Activated CD4-positive, alpha-beta T cell treated with anti-CD3 and anti-CD28 coated beads, Interleukin-2, amount 10 ng/mL, durations not matched to agents 24 days and 14 days (primary cell): Measurements from ENCODE around the gene SPINT1. TPM values are rescaled to one million over a fixed set of nuclear protein-coding genes. Genes with fewer than 3 reads are reported as not detected.
A peak's percentile ranks its signal among the peaks of the same experiment; 100 is the strongest.
"Not testable (repeated sequence)": the region's sequence is repeated elsewhere in the genome, so short reads cannot be mapped to it uniquely, and the experiment has no call there.

Experiments
- DNase-seq: peaks from one replicate; pipeline ENCODE4 v3.0.0; 2022
- H3K27ac Mint-ChIP-seq: one replicate; pipeline ENCODE4 v1.8.0; 2022; ENCODE audit warnings: mild to moderate bottlenecking, mixed read lengths
- H3K27me3 Mint-ChIP-seq: one replicate; pipeline ENCODE4 v1.8.0; 2022; ENCODE audit warnings: mixed read lengths
- H3K36me3 Mint-ChIP-seq: one replicate; pipeline ENCODE4 v1.8.0; 2022; ENCODE audit warnings: low read depth, mild to moderate bottlenecking, mixed read lengths
- H3K4me1 Mint-ChIP-seq: one replicate; pipeline ENCODE4 v1.8.0; 2021; ENCODE audit warnings: mixed read lengths
- H3K4me3 Mint-ChIP-seq: one replicate; pipeline ENCODE4 v1.8.0; 2022; ENCODE audit warnings: mild to moderate bottlenecking, moderate library complexity, mixed read lengths
- H3K9me3 Mint-ChIP-seq: one replicate; pipeline ENCODE4 v1.8.0; 2021; ENCODE audit warnings: mixed read lengths
- intact Hi-C: fragments of 100-400 bp; cut with micrococcal nuclease; formaldehyde crosslinking; loops from one replicate; pipeline ENCODE4 v1.15.1; 2023
- total RNA-seq: library from RNA; stranded (reverse); gene quantifications from 2 replicates; pipeline ENCODE4 v1.2.3, GENCODE V29; 2022

The SPINT1 gene
- total RNA-seq, 1 donor from 2014 or later = 12.9 TPM

GRCh38 chr15:40858706-40859105 lies 14.9 kb downstream of the SPINT1 start:
- no peaks in the 10 kb centered on the region for H3K36me3 Mint-ChIP-seq
- H3K4me1 Mint-ChIP-seq = peaks cover 15% of the 10 kb centered on the region
- H3K9me3 Mint-ChIP-seq = no peaks in the 10 kb centered on the region
- peaks cover 6% of the 10 kb centered on the region for H3K27me3 Mint-ChIP-seq
- intact Hi-C loops = loop anchor here (1.0 kb wide), 1 partner anchor 16 kb away; the partner anchor contains the start of gene RHOV
- H3K4me3 Mint-ChIP-seq = no peak overlapping the region
- H3K27ac Mint-ChIP-seq = no peak overlapping the region
- DNase-seq = no peak

- no peaks in the 10 kb centered on the region for H3K36me3 Mint-ChIP-seq
- H3K9me3 Mint-ChIP-seq = no peaks in the 10 kb centered on the region
- peak; percentile 96 for DNase-seq
- no peak overlapping the region for H3K4me3 Mint-ChIP-seq
- H3K27ac Mint-ChIP-seq = no peak overlapping the region
- intact Hi-C loops = loop anchor here (1.0 kb wide), 1 partner anchor 15 kb away; the partner anchor contains the start of gene RHOV
- peaks cover 15% of the 10 kb centered on the region for H3K4me1 Mint-ChIP-seq
- H3K27me3 Mint-ChIP-seq = peaks cover 6% of the 10 kb centered on the region
These were observed 15.5 kb downstream of the SPINT1 start for GRCh38 chr15:40859206-40859851.

GRCh38 chr15:40861147-40861546 lies 17.3 kb downstream of the SPINT1 start:
- H3K27me3 Mint-ChIP-seq, H3K4me3 Mint-ChIP-seq, H3K27ac Mint-ChIP-seq, H3K36me3 Mint-ChIP-seq, DNase-seq, H3K9me3 Mint-ChIP-seq, intact Hi-C loops: not testable (repeated sequence)
- peaks cover 15% of the 10 kb centered on the region for H3K4me1 Mint-ChIP-seq

- no peak for DNase-seq
- H3K9me3 Mint-ChIP-seq = no peaks in the 10 kb centered on the region
- no peaks in the 10 kb centered on the region for H3K36me3 Mint-ChIP-seq
- no peak overlapping the region for H3K4me3 Mint-ChIP-seq
- intact Hi-C loops = no loop called here
- H3K4me1 Mint-ChIP-seq = peaks cover 8% of the 10 kb centered on the region
- no peak overlapping the region for H3K27ac Mint-ChIP-seq
- peaks cover 8% of the 10 kb centered on the region for H3K27me3 Mint-ChIP-seq
These were observed 19.9 kb downstream of the SPINT1 start for GRCh38 chr15:40863660-40864270.

- H3K4me1 Mint-ChIP-seq = peaks cover 15% of the 10 kb centered on the region
- intact Hi-C loops = no loop called here
- no peaks in the 10 kb centered on the region for H3K36me3 Mint-ChIP-seq
- H3K27me3 Mint-ChIP-seq = peaks cover 10% of the 10 kb centered on the region
- no peaks in the 10 kb centered on the region for H3K9me3 Mint-ChIP-seq
- no peak for DNase-seq
- H3K27ac Mint-ChIP-seq = no peak overlapping the region
- no peak overlapping the region for H3K4me3 Mint-ChIP-seq
These were observed 23.4 kb downstream of the SPINT1 start for GRCh38 chr15:40867199-40867598.

- no peaks in the 10 kb centered on the region for H3K9me3 Mint-ChIP-seq
- intact Hi-C loops = no loop called here
- H3K4me3 Mint-ChIP-seq = no peak overlapping the region
- peaks cover 20% of the 10 kb centered on the region for H3K27me3 Mint-ChIP-seq
- no peaks in the 10 kb centered on the region for H3K36me3 Mint-ChIP-seq
- peak overlapping the region; percentile 20 for H3K27ac Mint-ChIP-seq
- DNase-seq = no peak
- peaks cover 26% of the 10 kb centered on the region for H3K4me1 Mint-ChIP-seq
These were observed 25.8 kb downstream of the SPINT1 start for GRCh38 chr15:40869686-40870085.

- Mint-ChIP-seq H3K4me1 (peaks cover 26% of the 10 kb centered on the region), H3K27me3 (peaks cover 20% of the 10 kb centered on the region), H3K9me3 (no peaks in the 10 kb centered on the region), H3K4me3 (no peak overlapping the region), H3K36me3 (no peaks in the 10 kb centered on the region), H3K27ac (no peak overlapping the region)
- DNase-seq = no peak
- intact Hi-C loops = no loop called here
These were observed 26.9 kb downstream of the SPINT1 start for GRCh38 chr15:40870716-40871115.

GRCh38 chr15:40871749-40872617 lies 28.1 kb downstream of the SPINT1 start:
- peaks cover 18% of the 10 kb centered on the region for H3K27me3 Mint-ChIP-seq
- no peaks in the 10 kb centered on the region for H3K9me3 Mint-ChIP-seq
- H3K4me3 Mint-ChIP-seq = peak overlapping the region; percentile 16
- intact Hi-C loops = no loop called here
- no peak overlapping the region for H3K27ac Mint-ChIP-seq
- DNase-seq = no peak
- peaks cover 26% of the 10 kb centered on the region for H3K4me1 Mint-ChIP-seq
- no peaks in the 10 kb centered on the region for H3K36me3 Mint-ChIP-seq

GRCh38 chr15:40872791-40873693 lies 29.2 kb downstream of the SPINT1 start:
- peak overlapping the region; percentile 89 for H3K4me3 Mint-ChIP-seq
- intact Hi-C loops = no loop called here
- H3K36me3 Mint-ChIP-seq = no peaks in the 10 kb centered on the region
- H3K27me3 Mint-ChIP-seq = peaks cover 18% of the 10 kb centered on the region
- no peak for DNase-seq
- H3K27ac Mint-ChIP-seq = peak overlapping the region; percentile 20
- peaks cover 26% of the 10 kb centered on the region for H3K4me1 Mint-ChIP-seq
- no peaks in the 10 kb centered on the region for H3K9me3 Mint-ChIP-seq

- Mint-ChIP-seq H3K4me1 (peaks cover 31% of the 10 kb centered on the region), H3K27me3 (peaks cover 18% of the 10 kb centered on the region), H3K9me3 (no peaks in the 10 kb centered on the region), H3K4me3 (peak within 1 kb of the TSS; percentile 89), H3K27ac (peak within 1 kb of the TSS; percentile 75), H3K36me3 (no peaks in the 10 kb centered on the region)
- intact Hi-C loops = loop anchor here (1.0 kb wide), 1 partner anchor 15 kb away; no protein-coding TSS in a partner anchor
- DNase-seq = peak; percentile 89
These were observed 30.1 kb downstream of the SPINT1 start, which contains the start of gene RHOV for GRCh38 chr15:40873694-40874561. Gene RHOV (minus strand): TSS chr15:40874234. CDS start chr15:40874139, 95 bp downstream.

GRCh38 chr15:40875991-40876730 lies 32.3 kb downstream of the SPINT1 start:
- Mint-ChIP-seq H3K27ac (no peak overlapping the region), H3K36me3 (no peaks in the 10 kb centered on the region), H3K9me3 (no peaks in the 10 kb centered on the region), H3K4me1 (peaks cover 29% of the 10 kb centered on the region), H3K27me3 (peaks cover 13% of the 10 kb centered on the region), H3K4me3 (no peak overlapping the region)
- intact Hi-C loops = no loop called here
- DNase-seq = no peak

- no peak overlapping the region for H3K27ac Mint-ChIP-seq
- H3K36me3 Mint-ChIP-seq = no peaks in the 10 kb centered on the region
- no peak overlapping the region for H3K4me3 Mint-ChIP-seq
- peaks cover 9% of the 10 kb centered on the region for H3K27me3 Mint-ChIP-seq
- intact Hi-C loops = loop anchor here (2.0 kb wide), 1 partner anchor 15 kb away; no protein-coding TSS in a partner anchor
- no peak for DNase-seq
- no peaks in the 10 kb centered on the region for H3K9me3 Mint-ChIP-seq
- H3K4me1 Mint-ChIP-seq = peaks cover 14% of the 10 kb centered on the region
These were observed 33.8 kb downstream of the SPINT1 start for GRCh38 chr15:40877694-40878093.
